Measurements from ENCODE around the gene AADAT.

DNA sequence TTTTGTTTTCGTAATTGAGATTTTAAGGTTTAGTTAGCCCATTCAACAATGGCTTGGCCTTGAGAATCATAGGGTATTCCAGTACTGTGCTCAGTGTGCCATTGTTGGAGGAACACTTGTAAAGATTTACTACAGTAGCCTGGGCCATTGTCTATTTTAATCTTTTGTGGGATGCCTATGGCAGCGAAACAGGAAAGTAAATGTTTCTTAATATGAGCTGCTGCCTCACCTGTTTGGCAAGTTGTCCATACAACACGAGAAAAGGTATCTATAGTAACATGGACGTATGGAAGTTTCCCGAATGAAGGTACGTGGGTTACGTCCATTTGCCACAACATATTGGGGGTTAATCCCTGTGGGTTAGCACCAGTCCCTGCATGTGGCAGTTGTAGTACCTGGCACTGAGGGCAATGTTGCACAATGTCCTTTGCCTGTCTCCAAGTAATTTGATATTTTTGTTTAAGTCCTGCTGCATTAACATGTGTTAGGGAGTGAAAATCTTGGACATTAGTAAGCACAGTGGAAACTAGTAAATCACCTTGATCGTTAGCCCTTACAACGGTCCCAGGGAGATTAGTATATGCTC lies 38.6 kb upstream of the AADAT start:
- TF ChIP-seq, protein P1, sequence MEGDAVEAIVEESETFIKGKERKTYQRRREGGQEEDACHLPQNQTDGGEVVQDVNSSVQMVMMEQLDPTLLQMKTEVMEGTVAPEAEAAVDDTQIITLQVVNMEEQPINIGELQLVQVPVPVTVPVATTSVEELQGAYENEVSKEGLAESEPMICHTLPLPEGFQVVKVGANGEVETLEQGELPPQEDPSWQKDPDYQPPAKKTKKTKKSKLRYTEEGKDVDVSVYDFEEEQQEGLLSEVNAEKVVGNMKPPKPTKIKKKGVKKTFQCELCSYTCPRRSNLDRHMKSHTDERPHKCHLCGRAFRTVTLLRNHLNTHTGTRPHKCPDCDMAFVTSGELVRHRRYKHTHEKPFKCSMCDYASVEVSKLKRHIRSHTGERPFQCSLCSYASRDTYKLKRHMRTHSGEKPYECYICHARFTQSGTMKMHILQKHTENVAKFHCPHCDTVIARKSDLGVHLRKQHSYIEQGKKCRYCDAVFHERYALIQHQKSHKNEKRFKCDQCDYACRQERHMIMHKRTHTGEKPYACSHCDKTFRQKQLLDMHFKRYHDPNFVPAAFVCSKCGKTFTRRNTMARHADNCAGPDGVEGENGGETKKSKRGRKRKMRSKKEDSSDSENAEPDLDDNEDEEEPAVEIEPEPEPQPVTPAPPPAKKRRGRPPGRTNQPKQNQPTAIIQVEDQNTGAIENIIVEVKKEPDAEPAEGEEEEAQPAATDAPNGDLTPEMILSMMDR (conservative IDR thresholded peaks at IDR 0.05; ENCODE audit: low read depth, low read length) = no peak
- TF ChIP-seq EZH2 (IDR thresholded peaks at IDR 0.05; ENCODE audit: borderline replicate concordance, low read depth, low read length, poor library complexity, severe bottlenecking) = no peak

All from A673 (cell line).